ENCODE results near the gene HIF1A. TPM values are rescaled to one million over a fixed set of nuclear protein-coding genes. Genes with fewer than 3 reads are reported as not detected.

HIF1A gene
- total and polyA plus RNA-seq, 2 of the 8 experiments (the other 6 are each of a cell fraction or from before 2014, with no cell fraction given), result 54.8 to 175 TPM

- TF ChIP-seq MAFK (IDR thresholded peaks at IDR 0.05; ENCODE audit: low read depth, low read length), result no peak
- TF ChIP-seq SRF (IDR thresholded peaks at IDR 0.05; ENCODE audit: low read depth, low read length), result no peak
- TF ChIP-seq GABPA (IDR thresholded peaks at IDR 0.05; ENCODE audit: borderline replicate concordance, insufficient read depth, low read length), result no peak
- TF ChIP-seq BRCA1 (IDR thresholded peaks at IDR 0.05; ENCODE audit: low read depth, low read length), result no peak
- TF ChIP-seq TAF1 (IDR thresholded peaks at IDR 0.05; ENCODE audit: low read depth, low read length), result no peak
Measured at GRCh38 chr14:61691495-61691894, 3.8 kb upstream of the HIF1A start (continued).
